GM21529 (cell line): ENCODE measurements around the gene C1GALT1C1.

Source experiments
- ATAC-seq: cut with Tn5 transposase; IDR thresholded peaks from one replicate; pipeline ENCODE4 v1.9.1; 2021; ENCODE audit not compliant: unreplicated experiment

Gene C1GALT1C1

DNA sequence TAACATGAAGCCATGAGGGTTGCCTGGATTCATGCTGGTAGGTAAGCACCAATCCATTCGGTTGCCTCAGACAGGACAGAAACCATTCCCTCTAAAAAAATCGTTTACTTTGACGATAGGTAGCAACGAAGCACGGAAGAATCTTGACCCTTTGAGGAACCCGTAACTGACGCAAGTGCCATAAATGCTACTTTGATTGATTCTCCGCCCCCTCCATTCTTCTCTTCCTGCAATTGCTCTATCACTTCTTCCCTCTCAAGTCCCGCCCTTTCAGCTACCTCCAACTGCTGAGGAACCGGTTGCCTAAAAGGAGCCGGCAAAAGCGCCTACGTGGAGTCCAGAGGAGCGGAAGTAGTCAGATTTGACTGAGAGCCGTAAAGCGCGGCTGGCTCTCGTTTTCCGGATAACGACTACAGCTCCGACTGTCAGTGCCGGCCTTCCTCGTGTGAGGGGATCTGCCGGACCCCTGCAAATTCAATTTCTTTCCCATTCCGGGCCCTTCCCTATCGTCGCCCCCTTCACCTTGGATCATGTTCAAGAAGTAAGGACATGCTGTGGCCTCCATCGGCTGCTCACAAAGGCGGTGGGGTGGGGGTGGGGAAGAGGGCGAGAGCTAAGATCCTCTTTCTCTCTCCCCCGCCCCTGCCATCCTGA lies 26.0 kb downstream of the C1GALT1C1 start, which contains the start of gene MCTS1:
Gene MCTS1, plus strand, starts transcription at position 395 of the 654 bp plus-strand sequence. Its CDS starts 136 bp downstream, at position 531.
- peak; percentile 90 for ATAC-seq

- no peak for ATAC-seq
These were observed 44.2 kb downstream of the C1GALT1C1 start for GRCh38 chrX:120585702-120586101.
